GM18505 (cell line): ENCODE measurements around the gene RNF130.

Source experiments
- ATAC-seq: cut with Tn5 transposase; IDR thresholded peaks from one replicate; pipeline ENCODE4 v1.9.1; 2021; ENCODE audit not compliant: unreplicated experiment
- POLR2A ChIP-seq: IDR thresholded peaks from 4 replicates; pipeline ENCODE4 v1.6.1; 2011; ENCODE audit warnings: borderline replicate concordance; ENCODE audit not compliant: insufficient read depth, insufficient read length; ENCODE audit errors: extremely low read depth

Gene RNF130

DNA sequence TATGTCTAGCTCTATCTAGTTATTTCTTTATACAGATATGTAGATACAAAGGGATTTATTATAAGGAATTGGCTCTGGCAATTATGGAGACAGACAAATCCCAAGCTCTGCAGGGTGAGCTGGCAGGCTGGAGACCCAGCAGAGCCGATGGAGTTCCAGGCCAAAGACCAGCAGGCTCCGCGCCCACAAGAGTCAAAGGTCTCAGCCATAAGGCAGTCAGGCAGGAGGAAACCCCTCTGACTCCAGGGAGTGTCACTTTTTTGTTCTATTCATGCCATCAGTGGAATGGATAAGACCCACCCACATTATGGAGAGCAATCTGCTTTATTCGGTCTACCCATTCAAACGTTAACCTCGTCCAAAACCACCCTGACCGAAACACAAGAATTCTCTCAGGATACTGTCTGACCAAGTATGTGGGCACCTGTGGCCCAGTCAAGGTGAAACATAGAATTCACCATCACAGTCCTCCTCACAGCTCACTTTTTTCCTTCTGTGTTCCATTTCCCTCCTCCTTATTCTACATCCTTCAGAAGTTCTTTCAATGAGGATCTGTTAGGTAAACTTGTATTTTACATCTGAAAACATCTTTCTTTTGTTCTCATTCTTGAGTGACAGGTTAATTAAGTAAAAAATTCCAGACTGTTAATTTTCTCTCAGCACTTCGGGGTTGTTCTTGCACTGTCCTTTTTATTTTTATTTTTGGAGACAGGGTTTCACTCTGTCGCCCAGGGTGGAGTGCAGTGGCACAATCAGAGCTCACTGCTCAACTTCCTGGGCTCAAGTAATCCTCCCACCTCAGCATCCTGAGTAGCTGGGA is 21.2 kb downstream of the RNF130 start:
- no peak for ATAC-seq

DNA sequence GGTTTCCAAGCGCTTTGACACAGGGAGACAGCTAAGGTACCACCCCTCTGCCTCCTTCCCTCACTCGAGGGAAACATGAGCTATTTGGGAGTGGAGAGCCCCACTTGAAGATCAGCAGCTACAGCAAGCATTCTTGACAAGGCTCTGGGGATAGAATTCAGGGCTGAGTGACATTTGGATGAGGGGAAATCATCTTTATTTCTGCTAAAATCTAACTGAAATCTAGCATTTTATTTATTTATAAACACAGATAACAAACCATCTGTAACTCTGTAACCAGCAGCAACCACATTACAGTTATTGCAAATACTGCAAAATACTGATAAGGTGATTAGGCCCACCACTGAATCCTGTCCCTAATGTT is 22.4 kb downstream of the RNF130 start:
- TF ChIP-seq POLR2A: no peak
- ATAC-seq: no peak

More for the DNA sequence above, 21.2 kb downstream of the RNF130 start:
- TF ChIP-seq POLR2A: no peak

DNA sequence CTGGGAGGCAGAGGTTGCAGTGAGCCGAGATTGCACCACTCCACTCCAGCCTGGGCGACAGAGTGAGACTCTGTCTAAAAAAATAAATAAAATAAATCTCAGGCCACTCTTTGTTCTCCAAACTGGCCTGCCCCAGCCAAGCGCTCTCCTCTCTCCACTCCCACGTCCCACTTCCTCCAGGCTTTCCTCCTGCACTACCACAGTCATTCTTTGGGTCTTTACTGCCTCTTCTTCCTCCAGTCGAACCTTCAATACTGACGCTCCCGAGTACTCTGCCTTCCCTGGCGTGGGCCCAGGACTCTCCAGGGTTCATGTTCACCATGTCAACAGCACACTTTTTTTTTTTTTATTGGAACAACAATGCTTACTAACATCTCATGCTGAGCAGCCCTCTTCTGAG is 23.9 kb downstream of the RNF130 start:
- no peak for ATAC-seq
- TF ChIP-seq POLR2A: no peak

DNA sequence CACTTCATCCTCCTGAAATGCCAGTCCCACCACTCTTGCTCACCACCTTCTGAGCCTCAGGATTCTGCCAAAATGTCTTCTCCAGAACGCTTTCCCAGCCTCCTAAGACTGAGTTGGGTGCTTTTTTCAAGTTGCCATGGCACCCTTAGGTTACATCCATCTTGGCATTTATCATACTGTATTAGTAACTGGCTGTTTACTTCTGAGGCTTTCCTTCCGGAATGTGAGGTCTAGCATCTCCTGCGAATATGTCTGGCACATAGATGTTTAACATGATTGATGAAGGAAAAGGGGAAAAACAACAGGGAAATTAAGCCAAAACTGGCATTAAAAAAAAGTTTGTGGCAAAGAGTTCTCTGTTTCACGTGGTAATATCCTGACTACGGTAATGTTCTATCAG is 24.9 kb downstream of the RNF130 start:
- TF ChIP-seq POLR2A: no peak

DNA sequence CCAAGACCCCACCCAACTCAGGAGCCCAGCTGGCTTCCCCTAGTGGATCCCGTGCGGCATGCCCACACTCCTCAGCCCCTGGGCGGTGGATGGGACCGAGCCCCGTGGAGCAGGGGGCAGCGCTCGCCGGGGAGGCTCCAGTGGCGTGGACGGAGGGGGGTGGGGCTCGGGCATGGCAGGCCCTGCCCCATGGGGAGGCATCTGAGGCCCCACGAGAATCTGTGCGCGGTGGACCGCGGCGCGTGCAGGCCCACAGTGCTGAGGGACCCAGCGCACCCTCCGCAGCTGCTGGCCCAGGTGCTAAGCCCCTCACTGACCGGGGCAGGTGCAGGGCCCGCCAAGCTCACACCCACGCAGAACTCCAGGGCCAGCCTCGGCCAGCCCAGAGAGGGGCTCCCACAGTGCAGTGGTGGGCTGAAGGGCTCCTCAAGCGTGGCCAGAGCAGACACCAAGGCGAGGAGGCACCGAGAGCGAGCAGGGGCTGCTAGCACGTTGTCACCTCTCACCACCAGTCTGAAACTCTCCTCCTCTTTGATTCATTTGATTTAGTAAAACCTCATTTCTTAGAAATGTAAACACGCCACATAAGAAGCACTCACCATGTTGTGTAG is 25.6 kb downstream of the RNF130 start:
- no peak for ATAC-seq
- TF ChIP-seq POLR2A: no peak

More for the DNA sequence above, 24.9 kb downstream of the RNF130 start:
- ATAC-seq: no peak

DNA sequence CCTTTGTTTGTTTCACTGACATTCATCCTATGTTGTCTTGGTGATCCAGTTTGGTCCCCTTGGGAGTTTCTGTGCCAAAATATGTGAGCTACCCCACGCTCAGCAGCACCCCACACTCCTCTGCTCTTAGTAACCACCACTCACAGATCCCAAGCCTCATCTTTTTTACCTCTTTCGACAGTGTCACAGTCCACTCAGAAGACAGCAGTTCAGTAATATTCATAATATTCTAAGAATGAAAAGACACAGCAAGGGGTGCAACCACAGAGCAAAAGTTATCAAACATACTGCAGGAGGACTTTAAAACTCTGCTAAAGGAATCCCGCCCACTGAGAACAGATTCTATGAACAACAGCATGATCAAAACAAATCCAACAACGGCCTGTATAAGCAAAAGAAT is 28.2 kb downstream of the RNF130 start:
- TF ChIP-seq POLR2A: no peak
- no peak for ATAC-seq

DNA sequence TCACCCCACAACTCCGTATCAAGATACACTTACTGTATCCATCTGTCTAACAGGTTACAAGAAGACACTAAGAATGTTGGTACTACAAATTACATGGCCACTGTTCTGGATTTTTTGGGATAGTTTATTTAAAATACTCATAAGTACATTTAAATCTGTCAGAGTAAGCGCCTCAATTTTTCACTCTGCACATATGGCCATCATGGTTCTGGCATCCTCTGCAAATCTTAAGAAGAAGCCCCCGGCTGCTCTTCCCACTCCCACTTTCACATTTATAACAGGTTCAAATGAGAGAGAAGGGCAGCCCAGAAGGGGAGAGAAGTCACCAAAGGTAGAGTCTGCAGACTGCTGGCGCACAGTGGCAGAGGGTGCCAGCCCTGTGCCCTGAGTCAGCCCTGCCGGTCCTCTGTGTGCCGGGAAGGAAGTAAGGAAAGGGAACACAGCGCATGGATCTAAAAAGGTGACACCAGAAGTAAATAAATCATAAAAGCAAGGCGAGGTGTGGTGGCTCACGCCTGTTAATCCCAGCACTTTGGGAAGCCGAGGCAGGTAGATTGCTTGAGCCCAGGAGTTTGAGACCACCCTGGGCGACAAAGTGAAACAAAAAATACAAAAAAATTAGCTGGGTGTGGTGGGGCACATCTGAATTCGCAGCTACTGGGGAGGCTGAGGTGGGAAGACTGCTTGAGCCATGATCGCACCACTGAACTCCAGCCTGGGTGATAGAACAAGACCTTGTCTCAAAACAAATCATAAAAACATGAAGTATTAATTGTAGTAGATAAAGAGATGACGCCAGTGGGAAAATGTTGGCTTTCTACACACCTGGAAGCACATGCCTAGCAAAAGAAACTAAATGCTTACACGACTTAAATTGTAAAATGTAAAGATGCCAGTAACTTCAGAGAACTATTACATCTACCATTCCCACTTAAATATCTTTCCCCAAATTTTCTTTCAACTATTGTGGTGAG is 30.0 kb downstream of the RNF130 start:
- TF ChIP-seq POLR2A: no peak
- ATAC-seq: no peak

DNA sequence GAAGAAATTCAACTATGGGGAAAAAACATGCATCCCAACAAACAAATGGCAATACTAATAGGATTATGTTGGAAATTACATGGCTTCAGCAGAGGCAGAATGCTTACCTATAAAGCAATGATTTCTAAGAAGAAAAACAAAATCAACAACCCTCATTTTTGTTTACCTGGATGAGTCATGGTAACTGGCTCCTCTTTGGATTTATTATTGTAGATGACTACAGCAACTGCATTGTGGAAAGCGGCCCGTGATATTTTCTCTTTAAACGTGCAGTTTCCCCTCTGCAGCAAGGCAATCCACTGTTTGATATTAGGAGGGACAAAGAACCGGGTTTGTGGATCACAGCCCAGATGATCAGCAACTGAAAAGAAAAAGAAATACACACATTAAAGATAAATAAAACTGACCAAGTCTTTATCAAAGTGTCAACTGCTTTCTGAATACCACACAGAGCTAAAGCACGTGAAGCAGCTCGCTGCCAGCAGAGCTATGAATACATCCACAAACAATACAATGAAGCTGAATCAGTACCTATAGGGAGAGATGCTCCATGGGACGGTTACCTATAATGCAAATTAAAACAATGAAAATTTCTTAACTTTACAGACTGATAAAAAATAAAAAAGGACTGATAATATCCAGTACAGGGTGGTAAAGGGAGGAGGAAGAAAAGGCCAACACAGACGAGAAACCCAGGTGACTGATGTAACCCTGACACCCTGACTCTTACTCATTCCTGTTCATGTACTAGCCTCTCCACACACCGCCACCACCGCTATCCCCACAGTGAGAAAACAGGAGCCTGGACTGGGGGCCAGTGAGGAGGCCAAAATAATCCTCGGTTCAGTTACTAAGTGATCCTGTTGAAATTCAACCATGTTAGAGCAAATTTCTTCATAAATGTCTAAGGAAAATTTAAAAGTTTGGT is 31.0 kb downstream of the RNF130 start:
- no peak for TF ChIP-seq POLR2A
- no peak for ATAC-seq

DNA sequence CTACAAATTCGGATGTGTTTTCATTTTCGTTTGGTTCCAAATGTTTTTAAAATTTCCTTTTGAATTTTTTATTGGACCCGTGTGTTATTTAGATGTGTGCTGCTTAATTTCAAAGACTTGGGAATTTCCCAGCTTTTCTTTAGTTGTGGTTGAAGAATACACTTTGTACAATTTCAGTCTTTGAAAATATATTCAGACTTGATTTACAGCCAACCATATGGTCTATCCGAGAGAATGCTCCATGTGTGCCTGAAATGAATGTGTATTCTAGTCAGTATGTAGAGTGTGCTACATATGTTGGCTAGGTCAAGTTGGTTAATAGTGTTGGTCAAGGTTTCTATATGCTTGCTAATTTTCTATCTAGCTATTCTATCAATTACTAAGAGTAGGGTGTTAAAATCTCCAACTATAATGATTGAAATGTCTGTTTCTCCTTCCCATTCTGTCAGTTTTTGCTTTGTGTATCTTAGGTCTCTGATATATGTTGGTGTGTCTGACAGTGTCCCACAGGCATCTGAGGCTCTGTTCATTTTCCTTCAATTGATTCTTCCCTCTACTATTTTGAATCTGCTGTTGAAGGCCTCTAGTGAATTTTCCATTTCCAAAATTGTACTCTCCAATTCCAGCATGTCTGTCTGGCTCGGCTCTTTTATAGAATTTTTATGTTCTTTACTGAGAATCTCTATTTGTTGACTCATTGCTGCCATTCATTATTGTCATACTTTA is 36.2 kb downstream of the RNF130 start:
- no peak for TF ChIP-seq POLR2A
- ATAC-seq: no peak

GRCh38 chr5:180034564-180034963 is 37.0 kb downstream of the RNF130 start:
- TF ChIP-seq POLR2A: no peak
- no peak for ATAC-seq

DNA sequence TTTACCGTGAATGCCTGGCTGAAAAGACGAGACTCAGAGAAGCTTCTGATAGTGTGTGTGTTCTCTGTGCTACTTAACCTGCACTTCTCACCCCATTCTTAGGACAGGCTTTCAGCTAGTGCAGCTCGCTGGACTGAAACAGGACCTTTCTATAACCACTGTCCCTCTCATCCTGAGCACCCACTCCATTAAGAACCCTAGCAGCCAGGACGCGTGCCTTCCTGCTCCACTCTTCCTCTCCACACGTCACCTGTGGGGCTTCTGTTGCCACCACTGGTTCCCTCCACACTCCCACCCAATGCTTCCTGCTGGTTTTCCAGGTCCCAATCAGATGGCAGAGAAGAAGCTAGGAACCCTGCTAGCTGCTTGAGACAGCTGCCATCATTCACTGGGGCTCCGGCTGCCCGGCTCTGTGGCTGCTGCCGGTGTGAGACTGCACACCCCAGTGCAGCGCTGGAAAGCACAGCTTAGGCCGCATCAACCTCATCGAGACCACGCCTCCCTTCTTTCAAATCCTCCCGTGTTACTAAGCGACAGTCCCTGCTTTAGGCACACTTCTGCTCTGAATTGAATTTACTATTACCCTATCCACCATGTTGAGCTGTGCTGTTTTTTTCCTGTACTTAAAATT is 44.0 kb downstream of the RNF130 start:
- TF ChIP-seq POLR2A: no peak
- no peak for ATAC-seq

GRCh38 chr5:180026734-180027458 is 44.7 kb downstream of the RNF130 start:
- no peak for ATAC-seq
- TF ChIP-seq POLR2A: no peak

DNA sequence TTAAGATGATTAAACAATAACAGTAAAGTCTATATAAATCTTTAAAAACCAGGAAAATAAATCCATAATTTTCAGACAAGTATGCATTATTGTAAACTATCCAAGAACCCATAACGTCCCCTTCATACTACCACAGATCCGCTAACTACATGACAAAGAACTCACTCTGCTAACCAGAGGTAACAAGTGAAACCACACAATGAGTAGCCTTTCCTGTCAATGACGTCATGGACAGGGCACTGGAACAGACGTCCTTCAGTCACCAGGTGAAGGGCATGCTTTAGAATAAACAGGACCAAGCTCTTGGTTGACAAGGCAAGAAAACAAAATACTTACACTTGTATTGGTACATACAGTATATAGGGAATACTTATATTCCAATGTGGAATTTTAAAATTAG is 45.2 kb downstream of the RNF130 start:
- ATAC-seq: no peak
- TF ChIP-seq POLR2A: no peak
